Neutrophil (primary cell): ENCODE measurements around the gene FAM184A.

ENCODE experiments used
- H3K27ac ChIP-seq: fragments of 200-600 bp; sonication (generic); 2 replicates; pipeline ENCODE4 v1.5.1; 2016; ENCODE audit warnings: mild to moderate bottlenecking, moderate library complexity
- H3K27me3 ChIP-seq: fragments of 200-600 bp; sonication (generic); 2 replicates; pipeline ENCODE4 v1.6.0; 2016; ENCODE audit warnings: mild to moderate bottlenecking
- H3K36me3 ChIP-seq: fragments of 200-600 bp; sonication (generic); 2 replicates; pipeline ENCODE4 v1.5.1; 2017
- H3K4me1 ChIP-seq, 2 experiments: fragments of 200-600 bp in 1 of 2; sonication (generic) in 1 of 2; 1 replicate in 1 of 2; 2 replicates in 1 of 2; pipeline versions ENCODE4 v1.5.1 to v1.6.1; 2013 to 2016; ENCODE audit warnings: low read depth in 1 of 2, low read length in 1 of 2, mild to moderate bottlenecking in 1 of 2, moderate library complexity in 1 of 2; ENCODE audit not compliant: control insufficient read depth in 1 of 2, insufficient read depth in 1 of 2
- H3K4me3 ChIP-seq, 2 experiments: fragments of 200-600 bp in 1 of 2; sonication (generic) in 1 of 2; 1 replicate in 1 of 2; 2 replicates in 1 of 2; pipeline ENCODE4 v1.5.1; 2013 to 2016; ENCODE audit warnings: low read depth in 1 of 2, low read length in 1 of 2, mild to moderate bottlenecking in 1 of 2, moderate library complexity in 1 of 2
- H3K9me3 ChIP-seq: fragments of 200-600 bp; sonication (generic); 2 replicates; pipeline ENCODE4 v1.5.1; 2016
- CTCF ChIP-seq: fragments of 200-600 bp; sonication (generic); IDR thresholded peaks from 2 replicates; pipeline ENCODE4 v1.5.1; 2016; ENCODE audit warnings: antibody characterized with exemption

The FAM184A gene

GRCh38 chr6:119078376-119079282 is at the start of gene FAM184A:
FAM184A (minus strand) TSS chr6:119078664; CDS start chr6:119078299, 365 bp downstream.
- Histone ChIP-seq H3K36me3 (no peaks in the 10 kb centered on the region), H3K4me1 (peaks cover 10 to 17% of the 10 kb centered on the region in 2 experiments), H3K27me3 (peaks cover 82% of the 10 kb centered on the region), H3K4me3 (peak within 1 kb of the TSS; percentile 39 to 56), H3K9me3 (peaks cover 6% of the 10 kb centered on the region), H3K27ac (no peak within 1 kb of the TSS)
- no peak for TF ChIP-seq CTCF

- H3K9me3 ChIP-seq = no peaks in the 10 kb centered on the region
- no peak overlapping the region for H3K27ac ChIP-seq
- no peak for TF ChIP-seq CTCF
- H3K36me3 ChIP-seq = no peaks in the 10 kb centered on the region
- no peak overlapping the region for H3K4me3 ChIP-seq
- H3K27me3 ChIP-seq = no peaks in the 10 kb centered on the region
- H3K4me1 ChIP-seq = no peaks in the 10 kb centered on the region
Observed at GRCh38 chr6:119127627-119128026, 49.2 kb upstream of the FAM184A start.

GRCh38 chr6:119126826-119127225 is 48.4 kb upstream of the FAM184A start:
- TF ChIP-seq CTCF = no peak
- Histone ChIP-seq H3K4me1 (no peaks in the 10 kb centered on the region), H3K36me3 (no peaks in the 10 kb centered on the region), H3K9me3 (no peaks in the 10 kb centered on the region), H3K27ac (no peak overlapping the region), H3K4me3 (no peak overlapping the region), H3K27me3 (no peaks in the 10 kb centered on the region)

- H3K4me1 ChIP-seq = no peaks in the 10 kb centered on the region
- H3K27me3 ChIP-seq = no peaks in the 10 kb centered on the region
- H3K36me3 ChIP-seq = no peaks in the 10 kb centered on the region
- H3K9me3 ChIP-seq = no peaks in the 10 kb centered on the region
- H3K27ac ChIP-seq = no peak overlapping the region
- TF ChIP-seq CTCF = no peak
- H3K4me3 ChIP-seq = no peak overlapping the region
Observed at GRCh38 chr6:119126140-119126539, 47.7 kb upstream of the FAM184A start.

GRCh38 chr6:119125576-119125975 is 47.1 kb upstream of the FAM184A start:
- Histone ChIP-seq H3K4me1 (no peaks in the 10 kb centered on the region), H3K4me3 (no peak overlapping the region), H3K9me3 (no peaks in the 10 kb centered on the region), H3K27me3 (no peaks in the 10 kb centered on the region), H3K27ac (no peak overlapping the region), H3K36me3 (no peaks in the 10 kb centered on the region)
- no peak for TF ChIP-seq CTCF
